Peyer's patch (tissue), 4 donors: ENCODE results near the gene DNAJC2.
"Not testable (repeated sequence)": the region's sequence is repeated elsewhere in the genome, so short reads cannot be mapped to it uniquely, and the experiment has no call there.

Experiments used
- POLR2A ChIP-seq, 2 donors: fragments of 450-650 bp; IDR thresholded peaks; one replicate each; pipeline ENCODE4 v1.5.1; 2017; ENCODE audit warnings: antibody characterized with exemption in 2 of 2, mild to moderate bottlenecking in 2 of 2, moderate library complexity in 2 of 2
- TF ChIP-seq, protein P1 (sequence below), 6 experiments: fragments of 450-650 bp in 4 of 6; fragments of 200-600 bp in 2 of 6; sonication (generic) in 1 of 6; IDR thresholded peaks; one replicate each; pipeline ENCODE4 v1.5.1; 2017 to 2019; ENCODE audit warnings: antibody characterized with exemption in 6 of 6, mild to moderate bottlenecking in 3 of 6, moderate library complexity in 1 of 6

DNA sequence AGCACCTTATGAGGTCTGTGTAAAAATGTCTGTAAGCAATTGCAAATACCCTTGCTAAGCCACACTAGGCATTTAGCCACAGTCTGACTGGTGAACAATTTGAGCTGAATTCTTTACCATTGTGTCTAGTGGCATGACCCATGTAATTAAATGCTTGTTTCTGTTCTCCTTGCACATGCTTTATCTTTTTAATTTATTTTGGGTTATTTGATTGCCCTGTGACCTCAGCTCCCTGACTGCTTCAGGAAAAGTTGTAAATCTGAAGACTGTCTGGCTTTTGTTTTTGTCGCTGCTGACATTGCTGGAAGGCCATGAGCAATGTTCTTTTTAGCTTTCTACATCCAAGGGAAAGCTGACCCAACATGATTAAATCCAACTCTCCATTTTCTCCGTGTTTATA, 78.3 kb downstream of the DNAJC2 start:
- TF ChIP-seq, protein P1, sequence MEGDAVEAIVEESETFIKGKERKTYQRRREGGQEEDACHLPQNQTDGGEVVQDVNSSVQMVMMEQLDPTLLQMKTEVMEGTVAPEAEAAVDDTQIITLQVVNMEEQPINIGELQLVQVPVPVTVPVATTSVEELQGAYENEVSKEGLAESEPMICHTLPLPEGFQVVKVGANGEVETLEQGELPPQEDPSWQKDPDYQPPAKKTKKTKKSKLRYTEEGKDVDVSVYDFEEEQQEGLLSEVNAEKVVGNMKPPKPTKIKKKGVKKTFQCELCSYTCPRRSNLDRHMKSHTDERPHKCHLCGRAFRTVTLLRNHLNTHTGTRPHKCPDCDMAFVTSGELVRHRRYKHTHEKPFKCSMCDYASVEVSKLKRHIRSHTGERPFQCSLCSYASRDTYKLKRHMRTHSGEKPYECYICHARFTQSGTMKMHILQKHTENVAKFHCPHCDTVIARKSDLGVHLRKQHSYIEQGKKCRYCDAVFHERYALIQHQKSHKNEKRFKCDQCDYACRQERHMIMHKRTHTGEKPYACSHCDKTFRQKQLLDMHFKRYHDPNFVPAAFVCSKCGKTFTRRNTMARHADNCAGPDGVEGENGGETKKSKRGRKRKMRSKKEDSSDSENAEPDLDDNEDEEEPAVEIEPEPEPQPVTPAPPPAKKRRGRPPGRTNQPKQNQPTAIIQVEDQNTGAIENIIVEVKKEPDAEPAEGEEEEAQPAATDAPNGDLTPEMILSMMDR (IDR thresholded peaks at IDR 0.05), result not testable (repeated sequence)
- not testable (repeated sequence) for TF ChIP-seq POLR2A (IDR thresholded peaks at IDR 0.05)
